Hematopoietic multipotent progenitor cell treated with erythropoietin and hydrocortisone succinate and interleukin-3 and kit ligand, for 4 days (in vitro differentiated cells): ENCODE results near the gene KRT7.
A peak's percentile ranks its signal among the peaks of the same experiment; 100 is the strongest.

Experiments
- DNase-seq: peaks from one replicate; pipeline ENCODE4 v3.0.0-alpha.2; 2015

The KRT7 gene

DNA sequence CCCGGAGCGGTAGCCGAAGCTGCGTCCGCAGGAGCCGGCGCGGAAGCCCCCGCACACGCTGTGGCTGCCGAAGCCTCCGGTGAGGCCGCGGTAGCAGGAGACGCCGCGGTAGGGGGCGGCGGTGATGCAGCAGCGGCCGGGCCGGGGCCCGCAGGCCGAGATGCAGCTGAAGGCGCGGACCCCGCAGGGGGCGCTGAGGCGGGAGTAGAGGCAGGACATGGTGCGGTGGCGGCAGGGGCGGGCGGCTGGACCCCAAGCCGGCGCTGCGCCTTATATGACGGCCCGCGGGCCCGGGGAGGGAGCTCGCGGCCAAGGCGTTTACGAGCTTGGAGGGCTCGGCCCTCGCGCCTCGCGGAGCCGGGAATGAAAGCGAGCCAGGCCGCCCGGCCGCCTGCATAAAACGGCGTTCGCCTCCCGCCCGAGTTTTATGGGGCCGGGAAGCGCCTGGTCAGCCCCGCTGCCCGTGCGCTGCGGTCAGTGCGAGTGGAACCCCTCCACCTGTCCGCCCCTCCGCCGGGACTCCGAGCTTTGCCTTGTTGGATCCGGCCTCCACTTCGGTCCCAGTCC, 25.4 kb downstream of the KRT7 start:
- peak; percentile 38 for DNase-seq

DNA sequence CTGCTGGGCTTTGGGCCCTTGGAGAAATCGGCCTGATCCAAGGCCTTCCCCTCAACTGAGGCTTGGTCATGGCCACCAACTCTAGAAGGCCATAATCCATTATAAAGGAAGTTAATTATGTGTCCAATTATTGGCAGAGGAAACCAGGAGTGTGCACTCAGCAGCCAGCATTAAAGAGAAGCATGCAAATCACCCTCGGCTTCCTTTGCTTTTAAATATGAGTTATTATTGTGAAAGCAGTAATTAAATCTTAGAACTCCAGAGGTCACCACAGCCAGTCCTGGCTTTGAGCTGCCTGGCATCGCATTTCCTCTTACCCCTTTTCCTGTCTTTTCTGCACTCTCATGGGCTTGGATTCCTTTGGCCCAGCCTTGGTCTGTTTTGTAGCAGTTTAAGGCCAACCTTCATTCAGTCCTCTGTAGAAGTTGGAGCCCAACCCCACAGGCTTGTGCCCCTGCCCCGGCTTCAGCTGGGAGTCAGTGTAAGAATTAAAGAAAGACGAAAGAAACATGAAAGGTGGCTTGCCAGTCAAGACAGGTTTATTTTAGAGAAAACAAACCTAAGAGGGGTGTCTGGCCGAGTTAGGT, 26.7 kb downstream of the KRT7 start:
- peak; percentile 44 for DNase-seq

DNA sequence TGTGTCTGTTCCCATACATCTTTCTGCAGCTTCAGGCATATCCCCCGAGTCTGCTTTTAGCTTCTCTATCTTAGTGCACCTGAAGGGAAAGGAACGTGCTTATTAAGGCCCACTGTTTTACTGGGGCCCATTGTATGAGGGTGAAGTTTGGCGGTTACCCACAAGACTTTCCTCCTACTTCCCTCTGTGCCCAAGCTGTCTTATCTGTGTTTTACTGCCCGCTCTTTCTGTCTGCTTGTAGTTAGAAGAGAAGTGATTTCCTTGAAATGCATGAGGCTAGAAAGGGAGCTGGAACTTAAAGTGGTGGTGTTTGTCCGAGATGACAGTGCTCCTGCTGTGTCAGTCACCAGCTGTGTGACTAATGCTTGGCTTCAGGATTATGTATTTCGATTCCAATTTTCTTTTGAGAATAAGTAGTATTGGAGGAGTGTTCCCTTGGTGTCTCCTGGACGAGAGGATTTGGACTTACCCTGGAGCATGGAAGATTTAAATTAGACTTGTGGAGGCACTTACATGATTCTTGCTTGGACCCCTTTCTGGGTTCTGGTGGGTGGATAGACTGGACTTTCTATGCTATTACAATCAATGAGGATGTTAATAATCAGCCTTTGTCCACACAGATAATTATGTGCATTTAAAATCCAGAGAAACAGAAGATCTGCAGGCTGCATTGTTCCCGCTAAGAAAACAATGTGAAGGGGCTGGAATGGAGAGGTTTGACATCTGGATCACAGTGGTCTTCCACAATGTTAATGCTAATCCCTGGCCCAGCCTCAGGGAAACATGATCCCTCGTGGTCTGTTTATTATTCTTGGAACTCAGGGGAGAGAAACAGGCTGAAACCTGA, 27.5 kb downstream of the KRT7 start:
- DNase-seq = peak; percentile 85

- no peak for DNase-seq
Measured at GRCh38 chr12:52261208-52261484, 28.1 kb downstream of the KRT7 start.

GRCh38 chr12:52262286-52262685, 29.2 kb downstream of the KRT7 start:
- DNase-seq = no peak

GRCh38 chr12:52263761-52264434, 30.9 kb downstream of the KRT7 start:
- no peak for DNase-seq

DNA sequence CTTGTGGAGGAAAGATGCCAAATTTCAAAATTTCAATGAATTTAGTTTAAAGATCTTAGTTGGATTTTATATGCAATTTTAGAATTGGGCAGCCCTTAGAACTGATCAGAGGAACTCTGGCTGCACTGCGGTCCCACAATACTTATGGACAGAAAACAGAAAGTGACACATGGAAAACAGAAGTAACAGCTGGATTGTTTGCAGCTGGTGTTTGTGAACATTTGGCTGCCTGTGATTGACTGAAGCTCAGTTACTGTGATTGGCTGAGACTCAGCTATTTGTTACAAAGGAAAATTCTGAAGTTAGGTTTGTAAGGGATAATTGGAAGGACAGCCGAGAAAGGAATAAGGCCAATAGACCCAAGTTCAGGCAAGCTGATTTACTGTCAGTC, 31.4 kb downstream of the KRT7 start:
- no peak for DNase-seq

GRCh38 chr12:52266514-52266913, 33.5 kb downstream of the KRT7 start:
- DNase-seq = no peak

DNA sequence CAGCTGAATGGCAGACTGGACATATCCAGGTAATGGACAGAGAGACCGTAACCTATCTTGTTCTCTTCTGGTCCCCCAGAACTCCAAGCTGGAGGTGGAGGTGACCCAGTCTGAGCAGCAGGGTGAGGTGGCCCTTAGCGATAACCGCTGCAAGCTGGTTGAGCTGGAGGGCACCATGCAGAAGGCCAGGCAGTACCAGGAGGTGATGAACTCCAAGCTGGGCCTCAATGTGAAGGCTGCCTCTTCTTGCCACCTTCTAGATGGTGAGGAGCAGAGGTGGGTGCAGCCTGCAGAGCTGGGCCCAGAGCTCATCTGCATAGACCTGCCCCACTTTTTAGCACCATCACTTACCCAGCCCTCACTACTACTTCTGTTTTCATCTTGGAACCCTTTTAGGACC, 34.2 kb downstream of the KRT7 start:
- no peak for DNase-seq

DNA sequence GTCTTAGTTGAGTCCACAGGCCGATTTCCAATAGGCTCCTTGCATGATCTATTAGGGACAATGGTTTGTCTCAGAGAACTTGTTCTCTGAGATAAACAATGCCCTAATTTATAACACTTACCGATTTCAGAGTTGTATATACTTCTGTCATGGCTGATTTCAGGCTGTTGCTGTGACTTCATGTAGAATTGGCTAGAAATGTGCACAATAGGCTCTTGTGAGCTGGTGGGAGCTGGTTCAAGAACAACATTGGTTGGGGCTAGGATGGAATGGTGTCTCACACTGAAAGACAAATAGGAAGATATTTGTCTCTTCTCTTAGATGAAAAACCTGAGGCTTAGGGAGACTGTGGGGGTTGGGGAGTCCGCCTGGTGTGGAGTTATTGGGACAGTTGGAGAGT, 34.7 kb downstream of the KRT7 start:
- DNase-seq = no peak

DNA sequence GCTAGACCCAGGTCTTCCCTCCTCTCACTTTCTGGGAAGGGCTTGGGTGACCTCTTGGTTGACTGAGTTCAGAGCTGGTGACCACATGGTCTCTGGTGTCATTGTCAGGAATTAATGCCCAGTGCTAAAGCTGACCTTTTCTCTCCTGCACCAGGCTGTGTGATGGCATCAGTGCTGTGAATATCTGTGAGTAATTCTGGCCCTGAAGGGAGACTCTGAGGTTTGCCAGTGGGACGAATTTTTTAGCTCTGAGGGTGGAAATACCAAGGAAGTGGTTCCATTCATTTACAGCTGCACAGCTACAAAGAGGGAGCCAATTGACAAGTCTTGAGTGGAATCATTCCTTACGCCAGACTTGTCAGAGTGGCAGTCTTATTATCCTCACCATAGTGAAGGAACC, 35.2 kb downstream of the KRT7 start:
- DNase-seq = no peak

DNA sequence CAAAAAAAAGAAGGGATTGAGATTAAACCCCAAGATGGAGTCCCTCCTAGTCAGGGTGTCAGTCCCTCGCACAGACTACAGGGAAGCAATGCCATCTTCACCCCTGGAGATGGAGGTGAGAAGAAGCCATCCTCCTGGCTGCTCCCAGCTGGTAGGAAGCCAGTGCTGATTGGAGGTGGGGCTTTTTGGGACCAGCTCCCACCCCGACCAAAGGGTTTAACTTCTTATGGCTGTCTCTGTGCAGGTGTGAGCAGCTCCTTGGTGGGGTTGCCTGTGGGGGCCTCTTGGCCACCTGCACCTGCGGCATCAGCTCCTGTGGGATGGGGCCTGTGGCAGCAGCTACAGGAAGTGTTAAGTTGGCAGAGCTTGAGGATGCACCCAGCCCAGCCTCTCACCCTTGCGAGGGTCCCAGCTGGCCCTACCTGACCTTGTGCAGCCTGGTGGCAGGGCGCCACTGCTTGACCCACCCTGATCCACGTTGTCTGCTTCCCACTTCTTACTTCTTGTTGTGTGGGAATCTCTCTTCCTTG, 37.6 kb downstream of the KRT7 start:
- DNase-seq = no peak

DNA sequence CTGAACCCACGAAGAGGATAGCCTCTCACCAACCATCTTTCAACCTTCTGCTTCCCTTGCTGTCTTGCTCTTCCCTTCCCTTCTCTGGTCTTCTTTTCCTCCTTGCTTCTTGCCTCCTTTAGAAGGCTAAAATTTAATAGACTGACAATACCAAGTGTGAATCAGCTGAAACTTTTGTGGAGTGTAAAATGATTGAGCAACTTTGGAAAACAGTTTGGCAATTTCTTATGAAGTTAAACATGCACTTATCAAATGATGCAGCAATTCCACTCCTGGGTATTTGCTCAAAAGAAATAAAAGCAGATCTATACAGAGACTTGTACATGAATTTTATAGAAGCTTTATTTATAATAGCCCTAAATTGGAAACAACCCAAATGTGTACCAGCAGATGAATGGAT, 38.1 kb downstream of the KRT7 start:
- no peak for DNase-seq

- no peak for DNase-seq
Measured at GRCh38 chr12:52274521-52275120, 41.6 kb downstream of the KRT7 start, which contains the start of gene KRT86. TSS of gene KRT86 (plus strand) at chr12:52274645. CDS start at chr12:52301917, 27,272 bp downstream.

DNA sequence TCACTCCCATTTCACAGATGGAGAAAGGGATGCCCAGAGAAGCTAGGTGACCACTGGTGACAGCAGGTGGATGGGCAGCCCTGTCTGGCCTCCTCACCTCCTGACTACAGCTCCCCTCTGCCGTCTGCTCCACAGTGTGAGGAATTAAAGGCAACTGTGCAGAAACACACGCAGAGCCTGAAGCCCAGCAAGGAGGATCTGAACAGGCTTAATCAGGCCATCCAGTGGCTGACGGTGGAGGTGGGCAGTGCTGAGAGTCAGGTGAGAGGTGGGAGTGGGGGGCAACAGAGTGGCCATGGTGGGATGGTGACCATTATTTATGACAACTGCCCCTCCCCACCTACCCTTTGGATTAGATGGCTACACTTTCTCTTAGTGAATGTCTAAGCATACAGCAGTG, 42.6 kb downstream of the KRT7 start:
- no peak for DNase-seq

GRCh38 chr12:52277486-52278245, 44.6 kb downstream of the KRT7 start:
- peak; percentile 7 for DNase-seq

- DNase-seq = peak; percentile 78
Measured at GRCh38 chr12:52278575-52279421, 45.8 kb downstream of the KRT7 start.

- DNase-seq = no peak
Measured at GRCh38 chr12:52279422-52280318, 46.6 kb downstream of the KRT7 start.

DNA sequence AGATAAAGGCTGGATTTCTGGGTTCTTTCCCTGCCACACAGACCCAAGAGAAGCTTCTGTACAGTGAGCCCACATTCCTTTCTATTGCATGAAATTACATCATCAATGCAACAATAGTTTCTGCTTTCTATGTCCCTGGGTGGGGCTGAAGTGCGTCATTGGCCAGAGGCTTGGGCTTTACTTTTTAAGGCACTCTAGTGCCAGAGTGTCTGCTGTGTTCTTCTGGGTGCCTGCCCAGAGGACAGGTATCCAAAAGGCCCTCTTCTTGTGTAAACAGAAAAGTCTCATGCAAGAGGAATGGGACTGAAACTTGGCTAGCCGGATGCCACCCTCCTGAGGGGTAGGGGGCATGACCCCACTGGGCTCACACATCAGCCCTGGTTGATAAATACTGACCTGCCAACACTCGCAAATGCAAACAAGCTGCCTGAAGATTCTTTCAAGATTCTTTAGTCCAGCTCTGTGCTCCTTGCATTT, 47.3 kb downstream of the KRT7 start:
- no peak for DNase-seq
